ENCODE measurements around the gene SNRPB. TPM values are rescaled to one million over a fixed set of nuclear protein-coding genes. Genes with fewer than 3 reads are reported as not detected.

The SNRPB gene
- total and polyA plus RNA-seq, 2 experiments from 2014 or later = 784 to 785 TPM

GRCh38 chr20:2519115-2519809 is 48.7 kb upstream of the SNRPB start:
- H3K4me2 ChIP-seq = no peak overlapping the region

More at GRCh38 chr20:2519115-2519809, 48.7 kb upstream of the SNRPB start:
- Histone ChIP-seq H3K9me2 (ENCODE audit: insufficient read depth) (no peaks in the 10 kb centered on the region), H3F3A (replicated peaks; ENCODE audit: low read depth) (no peaks in the 10 kb centered on the region), H3K27ac (ENCODE audit: low read depth) (no peak overlapping the region), H2AFZ (no peak overlapping the region), H3K4me3 (no peak overlapping the region), H3K79me2 (replicated peaks; ENCODE audit: insufficient read depth) (no peaks in the 10 kb centered on the region), H3K36me3 (ENCODE audit: insufficient read depth) (no peaks in the 10 kb centered on the region), H3K27me3 (ENCODE audit: insufficient read depth) (peaks cover 100% of the 10 kb centered on the region), H4K20me1 (replicated peaks; ENCODE audit: insufficient read depth) (no peaks in the 10 kb centered on the region; the same call in 1 of the 2 replicates), H3K4me1 (ENCODE audit: insufficient read depth) (no peaks in the 10 kb centered on the region)
- no peaks in the 10 kb centered on the region for H3K4me1 Mint-ChIP-seq
- DNase-seq (ENCODE audit: low spot score) = no peak
- no peak overlapping the region for H3K27ac Mint-ChIP-seq
- peaks cover 41% of the 10 kb centered on the region for H3K27me3 Mint-ChIP-seq (ENCODE audit: insufficient read depth, low read depth, poor library complexity)
- ATAC-seq = no peak
- H3K4me3 Mint-ChIP-seq = no peak overlapping the region
- no peaks in the 10 kb centered on the region; the same call in 2 of the 3 replicates for H3K9me3 Mint-ChIP-seq
- no peak for TF ChIP-seq ZNF114 (CRISPR knock-in tag; IDR thresholded peaks at IDR 0.05)
- TF ChIP-seq CREB1 (CRISPR knock-in tag; IDR thresholded peaks at IDR 0.05; ENCODE audit: low read depth) = no peak
- TF ChIP-seq EZH2phosphoT487 (IDR thresholded peaks at IDR 0.05; ENCODE audit: unreplicated experiment) = no peak
- no peak for TF ChIP-seq REST (IDR thresholded peaks at IDR 0.05; ENCODE audit: unreplicated experiment)
- TF ChIP-seq CTCF (conservative IDR thresholded peaks at IDR 0.05; ENCODE audit: low read depth in 2 of 2) = no peak
- TF ChIP-seq ZNF462 (CRISPR knock-in tag; IDR thresholded peaks at IDR 0.05) = no peak
- TF ChIP-seq ETS1 (IDR thresholded peaks at IDR 0.05) = no peak
- no peak for TF ChIP-seq EZH2 (IDR thresholded peaks at IDR 0.05; ENCODE audit: low read depth, unreplicated experiment)
- no peak for TF ChIP-seq STAT1 (IDR thresholded peaks at IDR 0.05; ENCODE audit: unreplicated experiment)
- TF ChIP-seq POLR2AphosphoS5 (IDR thresholded peaks at IDR 0.05; ENCODE audit: low read depth) = no peak
- no peak for TF ChIP-seq ZNF331 (CRISPR knock-in tag; IDR thresholded peaks at IDR 0.05; ENCODE audit: low read depth)
- TF ChIP-seq JUNB (IDR thresholded peaks at IDR 0.05; ENCODE audit: unreplicated experiment) = no peak
- no peak for TF ChIP-seq NANOG (IDR thresholded peaks at IDR 0.05; ENCODE audit: borderline replicate concordance)
- no peaks in the 10 kb centered on the region for H3K36me3 Mint-ChIP-seq (ENCODE audit: low read depth)
